Limb (tissue), 2 donors: ENCODE measurements around the gene C10orf71.
A peak's percentile ranks its signal among the peaks of the same experiment; 100 is the strongest.

ENCODE experiments used
- DNase-seq, 2 donors: peaks; one replicate each; pipeline ENCODE4 v3.0.0-alpha.2; 2016; ENCODE audit errors: extremely low spot score in 2 of 2

C10orf71 gene

DNA sequence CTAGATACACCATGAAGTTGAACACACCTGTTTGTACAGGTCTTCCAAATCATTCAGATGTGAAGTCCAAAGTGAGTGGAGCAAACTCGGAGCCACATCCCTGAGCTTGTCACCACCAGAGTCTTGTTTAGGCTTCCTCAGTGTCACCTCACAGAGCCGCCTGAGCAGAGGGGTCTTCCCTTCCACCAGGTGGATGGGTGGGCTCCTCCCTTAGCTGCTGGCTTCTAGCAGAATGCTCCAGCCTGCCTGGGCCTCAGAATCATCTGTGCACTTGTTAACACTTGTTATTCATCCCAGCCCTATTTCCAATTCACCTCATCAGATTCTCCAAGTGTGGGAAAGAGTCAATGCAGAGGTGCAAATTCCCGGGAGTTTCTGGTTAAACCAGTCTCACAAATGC is 32.5 kb downstream of the C10orf71 start:
- DNase-seq, result no peak

DNA sequence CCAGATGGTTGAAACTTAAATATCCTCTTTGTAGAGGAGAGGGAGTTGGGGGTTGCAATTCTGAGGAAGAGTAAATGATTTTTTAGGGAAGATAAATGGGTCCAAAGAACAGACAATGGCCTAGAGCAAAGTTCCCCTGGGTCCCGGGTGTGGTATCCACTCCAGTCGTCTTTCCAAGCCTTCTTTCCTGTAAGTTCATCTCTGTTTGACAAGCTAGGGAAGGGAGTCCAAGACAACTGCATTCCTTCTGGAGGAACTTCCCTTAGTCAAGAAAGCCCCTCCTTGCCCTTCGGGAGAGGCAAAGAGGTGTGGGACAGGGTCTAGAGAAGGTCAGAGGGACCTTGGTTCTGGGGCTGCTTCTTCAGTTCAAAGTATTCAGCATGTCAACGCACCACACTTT is 33.4 kb downstream of the C10orf71 start:
- DNase-seq, result no peak

DNA sequence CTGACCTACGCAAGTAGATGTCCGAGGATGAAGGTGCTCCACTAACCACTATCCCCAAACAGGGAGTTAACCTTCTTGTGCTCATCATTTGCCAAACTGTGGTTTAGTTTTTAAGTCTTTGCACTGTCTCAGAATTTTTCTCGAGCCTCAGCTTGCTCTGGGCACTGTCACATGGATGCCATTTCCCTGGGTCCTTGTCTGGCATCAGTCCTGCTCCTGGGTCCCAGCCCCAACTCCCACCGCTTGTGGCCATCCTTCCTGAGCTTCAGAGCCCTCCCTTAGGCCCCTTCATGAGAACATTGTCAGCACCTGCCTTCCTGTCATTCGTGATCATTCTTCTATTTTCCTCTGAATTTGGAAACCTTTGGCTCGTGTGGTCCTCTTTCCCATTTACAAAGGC is 33.8 kb downstream of the C10orf71 start:
- DNase-seq, result no peak

- DNase-seq, result no peak
These were observed 34.2 kb downstream of the C10orf71 start for GRCh38 chr10:49333192-49333591.

DNA sequence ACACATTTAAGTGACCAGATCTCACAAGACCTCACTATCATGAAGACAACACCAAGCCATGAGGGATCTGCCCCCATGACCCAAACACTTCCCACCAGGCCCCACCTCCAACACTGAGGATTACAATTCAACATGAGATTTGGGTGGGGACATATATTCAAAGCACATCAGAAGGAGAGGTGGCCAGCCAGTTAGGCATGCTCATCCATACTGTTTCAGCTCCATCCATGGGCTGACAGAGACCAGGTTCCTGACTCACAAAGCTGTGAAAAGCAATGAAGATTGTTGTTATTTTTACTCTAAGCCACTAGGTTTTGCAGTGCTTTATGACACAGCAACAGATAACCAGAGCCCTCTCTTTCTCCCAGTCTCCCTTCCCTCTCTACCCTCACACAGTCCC is 36.0 kb downstream of the C10orf71 start:
- no peak for DNase-seq

GRCh38 chr10:49335364-49335972 is 36.5 kb downstream of the C10orf71 start:
- no peak for DNase-seq

GRCh38 chr10:49338604-49339003 is 39.6 kb downstream of the C10orf71 start:
- DNase-seq, result no peak

- no peak for DNase-seq
These were observed 45.9 kb downstream of the C10orf71 start for GRCh38 chr10:49344840-49345239.

- peak in 1 of 2 donors; percentile 2 for DNase-seq
These were observed 48.4 kb downstream of the C10orf71 start for GRCh38 chr10:49347342-49347741.

- DNase-seq, result no peak
These were observed 48.9 kb downstream of the C10orf71 start for GRCh38 chr10:49347827-49348226.

DNA sequence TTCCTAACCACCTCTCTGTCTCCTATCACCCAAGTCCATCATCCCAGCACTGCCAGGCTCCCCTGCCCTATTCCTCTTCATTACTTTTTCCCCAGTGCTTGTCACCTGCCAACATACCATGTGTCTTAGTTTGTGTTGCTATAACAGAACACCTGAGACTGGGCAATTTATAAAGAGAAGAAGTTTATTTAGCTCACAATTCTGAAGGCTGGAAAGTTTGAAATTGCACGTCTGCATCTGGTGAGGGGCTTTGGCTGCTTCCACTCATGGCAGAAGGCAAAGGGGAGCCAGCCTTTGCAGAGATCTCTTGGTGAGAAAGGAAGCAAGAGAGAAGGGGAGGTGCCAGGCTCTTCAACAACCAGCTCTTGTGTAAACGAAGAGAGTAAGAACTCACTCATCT is 49.6 kb downstream of the C10orf71 start:
- no peak for DNase-seq

- no peak for DNase-seq
These were observed 50.4 kb downstream of the C10orf71 start for GRCh38 chr10:49349390-49349789.

DNA sequence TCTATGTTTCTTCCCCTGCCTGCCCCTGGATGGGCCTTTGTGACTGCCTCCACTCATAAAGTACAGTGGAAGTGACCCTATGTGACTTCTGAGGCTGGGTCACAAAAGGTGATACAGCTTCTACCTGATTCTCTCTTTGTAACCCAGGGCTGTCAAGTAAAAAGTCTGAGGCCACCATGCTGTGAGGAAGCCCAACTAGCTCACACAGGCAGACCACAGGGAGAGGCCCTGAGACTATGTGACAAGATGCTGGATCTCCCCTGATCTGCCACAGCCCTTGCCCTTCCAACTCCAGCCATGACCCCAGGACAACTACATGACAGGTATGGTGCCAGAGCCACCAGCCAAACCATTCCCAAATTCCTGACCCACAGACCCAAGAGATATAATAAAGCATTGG is 51.2 kb downstream of the C10orf71 start:
- DNase-seq, result no peak

- no peak for DNase-seq
These were observed 52.0 kb downstream of the C10orf71 start for GRCh38 chr10:49350846-49351532.

DNA sequence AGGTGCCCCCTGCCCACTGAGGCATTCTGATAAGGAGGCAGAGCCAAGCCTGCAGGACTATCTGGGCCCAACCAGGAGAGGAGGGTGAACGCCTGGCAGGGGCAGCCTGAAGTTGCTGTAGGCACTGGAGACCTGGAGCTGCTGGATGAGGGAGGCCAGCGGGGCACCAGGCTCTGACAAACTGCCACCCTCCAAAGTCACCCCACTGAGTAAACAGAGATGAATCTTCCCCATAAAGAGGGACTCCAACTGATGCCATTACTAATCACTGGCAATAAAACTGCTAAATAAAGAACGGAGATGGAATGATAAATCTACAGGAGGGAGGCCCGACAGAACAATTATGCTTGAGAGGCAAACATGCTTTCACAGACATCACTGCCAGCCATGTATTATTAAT is 52.7 kb downstream of the C10orf71 start:
- DNase-seq, result no peak

- no peak for DNase-seq
These were observed 53.4 kb downstream of the C10orf71 start for GRCh38 chr10:49352323-49352722.

GRCh38 chr10:49353026-49353894 is 54.3 kb downstream of the C10orf71 start:
- DNase-seq, result no peak

DNA sequence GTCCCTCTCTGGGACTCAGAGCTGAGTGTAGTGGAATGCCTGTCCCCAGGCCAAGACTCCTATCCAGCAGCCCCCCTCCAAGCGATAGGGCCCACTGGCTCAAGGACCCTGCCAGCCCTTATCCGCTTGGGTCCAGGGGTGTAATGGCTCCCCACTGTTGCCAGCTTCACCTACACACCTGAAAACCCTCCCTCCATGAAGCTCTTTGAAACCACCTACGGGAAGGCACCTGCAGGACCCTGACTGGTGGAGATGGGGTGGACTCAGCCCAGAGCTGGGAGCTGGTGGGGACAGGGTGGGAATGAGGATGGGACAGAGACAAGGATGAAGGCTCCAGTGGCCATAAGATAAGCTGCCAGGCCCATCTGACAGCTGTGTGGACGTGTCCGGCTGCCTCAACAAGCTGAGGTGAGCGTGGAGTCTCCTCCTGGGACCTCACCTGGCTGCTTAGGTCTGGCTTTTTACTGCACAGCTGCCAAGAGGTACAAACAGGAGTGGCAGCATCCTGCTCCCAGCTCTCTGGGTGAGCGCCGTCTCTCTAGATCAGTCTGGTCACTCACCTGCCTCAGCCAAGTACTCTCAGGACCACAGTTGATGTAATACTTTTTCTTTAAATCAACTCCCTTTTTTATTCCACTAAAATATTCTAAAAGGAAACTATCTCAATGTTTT is 55.1 kb downstream of the C10orf71 start:
- no peak for DNase-seq

GRCh38 chr10:49354593-49354992 is 55.6 kb downstream of the C10orf71 start:
- DNase-seq, result no peak

GRCh38 chr10:49355221-49355620 is 56.3 kb downstream of the C10orf71 start:
- DNase-seq, result no peak

- DNase-seq, result no peak
These were observed 57.2 kb downstream of the C10orf71 start for GRCh38 chr10:49356181-49356580.

DNA sequence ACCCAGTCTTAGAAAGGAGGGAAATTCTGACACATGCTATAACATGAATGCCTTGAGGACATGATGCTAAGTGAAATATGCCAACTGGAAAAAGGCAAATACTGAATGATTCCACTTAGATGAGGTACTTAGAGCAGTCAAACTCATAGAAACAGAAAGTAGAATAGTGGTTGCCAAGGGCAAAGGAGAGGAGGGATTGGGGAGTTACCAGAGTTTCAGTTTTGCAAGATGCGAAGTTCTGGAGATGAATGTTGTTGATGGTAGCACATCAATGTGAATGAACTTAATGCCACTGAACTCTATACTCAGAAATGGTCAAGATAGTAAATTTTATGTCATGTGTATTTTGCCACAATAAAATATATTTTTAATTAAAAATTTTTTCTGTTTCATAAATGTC is 58.0 kb downstream of the C10orf71 start:
- no peak for DNase-seq
